ENCODE data around the gene SNF8. TPM values are rescaled to one million over a fixed set of nuclear protein-coding genes. Genes with fewer than 3 reads are reported as not detected.

The SNF8 gene
- total RNA-seq = 149 and 156 TPM in 2 replicates

GRCh38 chr17:48944515-48945260, at the start of gene SNF8:
Gene SNF8, minus strand, starts transcription at chr17:48944842. Its CDS starts 108 bp downstream, at chr17:48944734.

GRCh38 chr17:48908047-48908843, 36.4 kb downstream of the SNF8 start, which contains the start of gene UBE2Z:
Gene UBE2Z, plus strand, starts transcription at chr17:48908407. Its CDS starts 97 bp downstream, at chr17:48908504.

Other genes starting within 250 kb of the SNF8 start
- not detected in 2 replicates for gene PRAC1, start 222.3 kb downstream of the SNF8 start, total RNA-seq
- gene PRAC2, start 221.7 kb downstream of the SNF8 start, total RNA-seq = not detected in 2 replicates
- not detected in 2 replicates for gene HOXB13, start 216.1 kb downstream of the SNF8 start, total RNA-seq
- gene TTLL6, start 127.6 kb downstream of the SNF8 start, total RNA-seq = not detected in 2 replicates
- 38.4 and 47.0 TPM in 2 replicates for gene CALCOCO2, start 113.8 kb downstream of the SNF8 start, total RNA-seq
- 249 and 276 TPM in 2 replicates for gene ATP5MC1, start 52.1 kb downstream of the SNF8 start, total RNA-seq
- 77.5 and 83.0 TPM in 2 replicates for gene UBE2Z, start 36.4 kb downstream of the SNF8 start, total RNA-seq
- gene GIP, start 23.8 kb upstream of the SNF8 start, total RNA-seq = not detected in 2 replicates
- 0.20 and 0.30 TPM in 2 replicates for gene IGF2BP1, start 52.5 kb upstream of the SNF8 start, total RNA-seq
- not detected in 2 replicates for gene B4GALNT2, start 187.9 kb upstream of the SNF8 start, total RNA-seq